ENCODE data around the gene PLCG2.

PLCG2 gene

DNA sequence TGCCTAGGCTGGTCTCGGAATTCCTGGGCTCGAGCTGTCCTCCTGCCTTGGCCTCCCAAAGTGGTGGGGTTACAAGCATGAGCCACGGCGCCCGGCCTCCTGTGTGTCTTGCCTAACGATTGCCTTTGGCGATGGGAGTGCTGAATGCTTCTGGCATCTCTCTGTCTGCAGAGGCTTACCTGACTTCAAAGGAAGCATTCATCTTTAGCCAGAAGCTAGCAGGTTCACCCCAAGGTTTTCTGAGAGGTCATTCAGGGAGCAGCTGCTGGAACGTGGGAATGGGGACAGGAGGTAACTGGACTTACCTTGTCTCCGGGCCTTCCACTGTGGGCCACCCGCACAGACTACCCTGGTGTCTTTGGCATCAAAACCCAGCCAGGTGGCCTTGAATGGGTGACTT is 54.7 kb downstream of the PLCG2 start:
- H3K4me3 ChIP-seq (replicated peaks; ENCODE audit: insufficient read depth, low read length): no peak overlapping the region
- no peak overlapping the region for H3K27ac ChIP-seq (replicated peaks)
- DNase-seq (ENCODE audit: low read depth in 1 of 2, low spot score in 1 of 2): no peak
- TF ChIP-seq POLR2AphosphoS5 (IDR thresholded peaks at IDR 0.05; ENCODE audit: low read depth) (no peak), GABPA (IDR thresholded peaks at IDR 0.05; ENCODE audit: low read depth) (no peak), SPI1 (IDR thresholded peaks at IDR 0.05; ENCODE audit: borderline replicate concordance, low read depth) (no peak)
- TF ChIP-seq, protein P1, sequence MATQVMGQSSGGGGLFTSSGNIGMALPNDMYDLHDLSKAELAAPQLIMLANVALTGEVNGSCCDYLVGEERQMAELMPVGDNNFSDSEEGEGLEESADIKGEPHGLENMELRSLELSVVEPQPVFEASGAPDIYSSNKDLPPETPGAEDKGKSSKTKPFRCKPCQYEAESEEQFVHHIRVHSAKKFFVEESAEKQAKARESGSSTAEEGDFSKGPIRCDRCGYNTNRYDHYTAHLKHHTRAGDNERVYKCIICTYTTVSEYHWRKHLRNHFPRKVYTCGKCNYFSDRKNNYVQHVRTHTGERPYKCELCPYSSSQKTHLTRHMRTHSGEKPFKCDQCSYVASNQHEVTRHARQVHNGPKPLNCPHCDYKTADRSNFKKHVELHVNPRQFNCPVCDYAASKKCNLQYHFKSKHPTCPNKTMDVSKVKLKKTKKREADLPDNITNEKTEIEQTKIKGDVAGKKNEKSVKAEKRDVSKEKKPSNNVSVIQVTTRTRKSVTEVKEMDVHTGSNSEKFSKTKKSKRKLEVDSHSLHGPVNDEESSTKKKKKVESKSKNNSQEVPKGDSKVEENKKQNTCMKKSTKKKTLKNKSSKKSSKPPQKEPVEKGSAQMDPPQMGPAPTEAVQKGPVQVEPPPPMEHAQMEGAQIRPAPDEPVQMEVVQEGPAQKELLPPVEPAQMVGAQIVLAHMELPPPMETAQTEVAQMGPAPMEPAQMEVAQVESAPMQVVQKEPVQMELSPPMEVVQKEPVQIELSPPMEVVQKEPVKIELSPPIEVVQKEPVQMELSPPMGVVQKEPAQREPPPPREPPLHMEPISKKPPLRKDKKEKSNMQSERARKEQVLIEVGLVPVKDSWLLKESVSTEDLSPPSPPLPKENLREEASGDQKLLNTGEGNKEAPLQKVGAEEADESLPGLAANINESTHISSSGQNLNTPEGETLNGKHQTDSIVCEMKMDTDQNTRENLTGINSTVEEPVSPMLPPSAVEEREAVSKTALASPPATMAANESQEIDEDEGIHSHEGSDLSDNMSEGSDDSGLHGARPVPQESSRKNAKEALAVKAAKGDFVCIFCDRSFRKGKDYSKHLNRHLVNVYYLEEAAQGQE (IDR thresholded peaks at IDR 0.05; ENCODE audit: insufficient replicate concordance, low read depth): no peak
- TF ChIP-seq, protein P2, sequence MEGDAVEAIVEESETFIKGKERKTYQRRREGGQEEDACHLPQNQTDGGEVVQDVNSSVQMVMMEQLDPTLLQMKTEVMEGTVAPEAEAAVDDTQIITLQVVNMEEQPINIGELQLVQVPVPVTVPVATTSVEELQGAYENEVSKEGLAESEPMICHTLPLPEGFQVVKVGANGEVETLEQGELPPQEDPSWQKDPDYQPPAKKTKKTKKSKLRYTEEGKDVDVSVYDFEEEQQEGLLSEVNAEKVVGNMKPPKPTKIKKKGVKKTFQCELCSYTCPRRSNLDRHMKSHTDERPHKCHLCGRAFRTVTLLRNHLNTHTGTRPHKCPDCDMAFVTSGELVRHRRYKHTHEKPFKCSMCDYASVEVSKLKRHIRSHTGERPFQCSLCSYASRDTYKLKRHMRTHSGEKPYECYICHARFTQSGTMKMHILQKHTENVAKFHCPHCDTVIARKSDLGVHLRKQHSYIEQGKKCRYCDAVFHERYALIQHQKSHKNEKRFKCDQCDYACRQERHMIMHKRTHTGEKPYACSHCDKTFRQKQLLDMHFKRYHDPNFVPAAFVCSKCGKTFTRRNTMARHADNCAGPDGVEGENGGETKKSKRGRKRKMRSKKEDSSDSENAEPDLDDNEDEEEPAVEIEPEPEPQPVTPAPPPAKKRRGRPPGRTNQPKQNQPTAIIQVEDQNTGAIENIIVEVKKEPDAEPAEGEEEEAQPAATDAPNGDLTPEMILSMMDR (IDR thresholded peaks at IDR 0.05; ENCODE audit: insufficient read depth, low read length): no peak
- H3K27me3 ChIP-seq (ENCODE audit: insufficient read depth, poor library complexity, severe bottlenecking): no peaks in the 10 kb centered on the region

DNA sequence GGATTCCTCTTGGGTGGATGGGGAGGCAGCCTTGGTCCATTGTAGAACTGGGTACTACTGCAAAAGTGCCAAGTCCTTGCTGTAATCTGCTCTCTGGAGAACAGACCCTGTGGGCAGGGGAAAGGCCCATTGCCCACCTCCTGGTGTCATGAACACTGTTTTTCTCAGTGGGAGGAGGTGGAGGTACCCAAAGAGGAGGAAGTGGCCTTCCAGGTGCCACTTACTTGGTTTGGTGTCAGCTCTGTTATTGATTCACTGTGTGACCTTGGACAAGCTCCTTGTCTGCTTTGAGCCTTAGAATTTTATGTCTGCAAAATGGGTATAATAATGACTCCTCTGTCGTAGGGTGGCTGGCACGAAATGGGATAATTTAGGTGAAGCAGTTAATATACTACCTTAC is 55.8 kb downstream of the PLCG2 start:
- TF ChIP-seq, protein P2 (IDR thresholded peaks at IDR 0.05; ENCODE audit: insufficient read depth, low read length): no peak
- TF ChIP-seq SPI1 (IDR thresholded peaks at IDR 0.05; ENCODE audit: borderline replicate concordance, low read depth): no peak
- TF ChIP-seq, protein P1 (IDR thresholded peaks at IDR 0.05; ENCODE audit: insufficient replicate concordance, low read depth): no peak
- no peak for TF ChIP-seq POLR2AphosphoS5 (IDR thresholded peaks at IDR 0.05; ENCODE audit: low read depth)
- TF ChIP-seq GABPA (IDR thresholded peaks at IDR 0.05; ENCODE audit: low read depth): no peak
- no peaks in the 10 kb centered on the region for H3K27me3 ChIP-seq (ENCODE audit: insufficient read depth, poor library complexity, severe bottlenecking)
- DNase-seq (ENCODE audit: low read depth in 1 of 2, low spot score in 1 of 2): no peak
- H3K4me3 ChIP-seq (replicated peaks; ENCODE audit: insufficient read depth, low read length): no peak overlapping the region
- H3K27ac ChIP-seq (replicated peaks): no peak overlapping the region

DNA sequence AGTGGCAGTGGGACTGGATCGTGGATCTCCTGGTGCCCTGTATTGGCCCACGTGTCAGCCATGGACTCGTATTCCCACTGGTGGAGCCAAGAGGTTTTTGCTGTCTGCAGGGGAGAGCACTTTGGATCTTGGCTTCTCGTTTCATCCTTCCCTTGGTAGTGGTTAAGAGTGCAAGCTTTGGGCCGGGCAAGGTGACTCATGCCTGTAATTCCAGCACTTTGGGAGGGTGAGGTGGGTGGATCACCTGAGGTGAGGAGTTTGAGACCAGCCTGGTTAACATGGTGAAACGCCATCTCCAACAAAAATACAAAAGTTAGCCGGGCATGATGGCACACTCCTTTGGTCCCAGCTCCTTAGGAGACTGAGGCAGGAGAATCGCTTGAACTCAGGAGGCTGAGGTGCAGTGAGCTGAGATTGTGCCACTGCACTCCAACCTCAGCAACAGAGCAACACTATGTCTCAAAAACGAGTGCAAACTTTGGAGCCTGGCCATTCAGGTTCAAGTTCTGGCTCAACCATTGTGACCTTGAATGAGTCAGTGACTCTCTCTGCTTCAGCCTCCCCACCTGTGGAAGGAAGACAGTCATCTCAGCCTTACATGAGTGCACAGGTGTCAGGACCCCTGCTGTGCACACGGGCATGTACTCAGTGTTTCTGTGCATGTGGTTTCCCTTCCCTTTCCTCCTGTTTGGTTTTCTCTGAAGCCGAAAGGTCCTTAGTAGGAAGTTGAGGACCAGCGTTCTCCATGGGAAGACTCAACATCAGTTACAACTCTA is 57.4 kb downstream of the PLCG2 start:
- TF ChIP-seq POLR2AphosphoS5 (IDR thresholded peaks at IDR 0.05; ENCODE audit: low read depth) (no peak), GABPA (IDR thresholded peaks at IDR 0.05; ENCODE audit: low read depth) (no peak), SPI1 (IDR thresholded peaks at IDR 0.05; ENCODE audit: borderline replicate concordance, low read depth) (no peak)
- TF ChIP-seq, protein P1 (IDR thresholded peaks at IDR 0.05; ENCODE audit: insufficient replicate concordance, low read depth): no peak
- TF ChIP-seq, protein P2 (IDR thresholded peaks at IDR 0.05; ENCODE audit: insufficient read depth, low read length): no peak
- Histone ChIP-seq H3K27me3 (ENCODE audit: insufficient read depth, poor library complexity, severe bottlenecking) (no peaks in the 10 kb centered on the region), H3K4me3 (replicated peaks; ENCODE audit: insufficient read depth, low read length) (no peak overlapping the region), H3K27ac (replicated peaks) (no peak overlapping the region)
- no peak for DNase-seq (ENCODE audit: low read depth in 1 of 2, low spot score in 1 of 2)
